Endothelial cell (in vitro differentiated cells): Measurements from ENCODE around the gene NWD2. TPM values are rescaled to one million over a fixed set of nuclear protein-coding genes. Genes with fewer than 3 reads are reported as not detected.

ENCODE experiments used
- DNase-seq: peaks from one replicate; pipeline ENCODE4 v3.0.0; 2021; ENCODE audit warnings: low spot score
- H3K27ac Mint-ChIP-seq: one replicate; pipeline ENCODE4 v1.8.0; 2021; ENCODE audit warnings: mixed read lengths, inconsistent platforms; ENCODE audit not compliant: unreplicated experiment
- H3K27me3 Mint-ChIP-seq: one replicate; pipeline ENCODE4 v1.8.0; 2021; ENCODE audit warnings: mild to moderate bottlenecking, moderate library complexity, mixed read lengths, inconsistent platforms; ENCODE audit not compliant: unreplicated experiment
- H3K36me3 Mint-ChIP-seq: one replicate; pipeline ENCODE4 v1.8.0; 2021; ENCODE audit warnings: mild to moderate bottlenecking, low read depth, mixed read lengths, inconsistent platforms; ENCODE audit not compliant: unreplicated experiment
- H3K4me1 Mint-ChIP-seq: one replicate; pipeline ENCODE4 v1.8.0; 2021; ENCODE audit warnings: mild to moderate bottlenecking, mixed read lengths, inconsistent platforms; ENCODE audit not compliant: unreplicated experiment
- H3K4me3 Mint-ChIP-seq: one replicate; pipeline ENCODE4 v1.8.0; 2021; ENCODE audit warnings: mild to moderate bottlenecking, mixed read lengths, inconsistent platforms; ENCODE audit not compliant: unreplicated experiment
- H3K9me3 Mint-ChIP-seq: one replicate; pipeline ENCODE4 v1.8.0; 2021; ENCODE audit warnings: mixed read lengths, inconsistent platforms; ENCODE audit not compliant: unreplicated experiment
- CTCF ChIP-seq: fragments of 200-600 bp; sonication (generic); IDR thresholded peaks from one replicate; pipeline ENCODE4 v1.5.0; 2021; ENCODE audit warnings: antibody characterized with exemption; ENCODE audit not compliant: unreplicated experiment
- total RNA-seq: library from RNA; stranded (reverse); fragmentation: NEBNext Ultra II Directional; extraction: Animal tissue kit (Norgen Biotek cat#: 25700); gene quantifications from one replicate; pipeline ENCODE4 v1.2.1, GENCODE V29; 2021; ENCODE audit not compliant: unreplicated experiment

NWD2 gene
- total RNA-seq, 1 donor from 2014 or later, result not detected

GRCh38 chr4:37422102-37422501 is 177.6 kb downstream of the NWD2 start:
- Mint-ChIP-seq H3K9me3 (no peaks in the 10 kb centered on the region), H3K27ac (no peak overlapping the region), H3K27me3 (peaks cover 2% of the 10 kb centered on the region), H3K4me3 (no peak overlapping the region), H3K4me1 (no peaks in the 10 kb centered on the region), H3K36me3 (no peaks in the 10 kb centered on the region)
- no peak for TF ChIP-seq CTCF
- no peak for DNase-seq

GRCh38 chr4:37422638-37423037 is 178.1 kb downstream of the NWD2 start:
- Mint-ChIP-seq H3K4me3 (no peak overlapping the region), H3K4me1 (no peaks in the 10 kb centered on the region), H3K27me3 (peaks cover 2% of the 10 kb centered on the region), H3K9me3 (no peaks in the 10 kb centered on the region), H3K36me3 (no peaks in the 10 kb centered on the region), H3K27ac (no peak overlapping the region)
- no peak for TF ChIP-seq CTCF
- no peak for DNase-seq

GRCh38 chr4:37423310-37423709 is 178.8 kb downstream of the NWD2 start:
- H3K4me1 Mint-ChIP-seq, result no peaks in the 10 kb centered on the region
- H3K27ac Mint-ChIP-seq, result no peak overlapping the region
- DNase-seq, result no peak
- peaks cover 2% of the 10 kb centered on the region for H3K27me3 Mint-ChIP-seq
- TF ChIP-seq CTCF, result no peak
- H3K36me3 Mint-ChIP-seq, result no peaks in the 10 kb centered on the region
- H3K4me3 Mint-ChIP-seq, result no peak overlapping the region
- H3K9me3 Mint-ChIP-seq, result no peaks in the 10 kb centered on the region

- TF ChIP-seq CTCF, result no peak
- no peaks in the 10 kb centered on the region for H3K4me1 Mint-ChIP-seq
- no peak overlapping the region for H3K27ac Mint-ChIP-seq
- H3K27me3 Mint-ChIP-seq, result no peaks in the 10 kb centered on the region
- no peak overlapping the region for H3K4me3 Mint-ChIP-seq
- DNase-seq, result no peak
- no peaks in the 10 kb centered on the region for H3K9me3 Mint-ChIP-seq
- no peaks in the 10 kb centered on the region for H3K36me3 Mint-ChIP-seq
Measured at GRCh38 chr4:37424753-37425152, 180.2 kb downstream of the NWD2 start.

- no peak for TF ChIP-seq CTCF
- Mint-ChIP-seq H3K27me3 (no peaks in the 10 kb centered on the region), H3K27ac (no peak overlapping the region), H3K9me3 (no peaks in the 10 kb centered on the region), H3K36me3 (no peaks in the 10 kb centered on the region), H3K4me1 (no peaks in the 10 kb centered on the region), H3K4me3 (no peak overlapping the region)
- no peak for DNase-seq
Measured at GRCh38 chr4:37425857-37426256, 181.3 kb downstream of the NWD2 start.
